ENCODE results near the gene GGNBP2.

GGNBP2 gene

GRCh38 chr17:36632916-36633771, 88.4 kb downstream of the GGNBP2 start:
- DNase-seq = no peak
